Stimulated activated naive CD8-positive, alpha-beta T cell treated with anti-CD3 and anti-CD28 coated beads, Interleukin-15, Interleukin-2, amounts not matched to agents 100 U/mL and 50 U/mL, for 24 hours (primary cell): ENCODE results near the gene MFAP5.
A peak's percentile ranks its signal among the peaks of the same experiment; 100 is the strongest.
"Not testable (repeated sequence)": the region's sequence is repeated elsewhere in the genome, so short reads cannot be mapped to it uniquely, and the experiment has no call there.

Experiments
- ATAC-seq: fragments of 150-1000 bp; cut with Tn5 transposase; one replicate; pipeline ENCODE4 v1.10.0; 2021
- DNase-seq: peaks from one replicate; pipeline ENCODE4 v3.0.0; 2021

The MFAP5 gene

GRCh38 chr12:8629486-8630033, 33.1 kb downstream of the MFAP5 start:
- peak; percentile 32 for ATAC-seq
- no peak for DNase-seq

- ATAC-seq: no peak
- DNase-seq: no peak
These were observed 33.9 kb downstream of the MFAP5 start for GRCh38 chr12:8628731-8629130.

GRCh38 chr12:8624750-8625149, 37.9 kb downstream of the MFAP5 start:
- not testable (repeated sequence) for ATAC-seq, DNase-seq

- DNase-seq: no peak
- no peak for ATAC-seq
These were observed 40.0 kb downstream of the MFAP5 start for GRCh38 chr12:8622646-8623045.

- ATAC-seq (no peak), DNase-seq (no peak)
These were observed 47.4 kb downstream of the MFAP5 start for GRCh38 chr12:8615206-8615605.

- ATAC-seq, DNase-seq: not testable (repeated sequence)
These were observed 48.7 kb downstream of the MFAP5 start for GRCh38 chr12:8613881-8614280.

GRCh38 chr12:8612629-8613028, 50.0 kb downstream of the MFAP5 start, which contains the start of gene AICDA:
Gene AICDA (minus strand): TSS chr12:8612859. CDS start chr12:8612767, 92 bp downstream.
- ATAC-seq (no peak), DNase-seq (no peak)

- DNase-seq: no peak
- no peak for ATAC-seq
These were observed 53.5 kb downstream of the MFAP5 start for GRCh38 chr12:8609061-8609570.

- no peak for DNase-seq
- no peak for ATAC-seq
These were observed 55.7 kb downstream of the MFAP5 start for GRCh38 chr12:8606890-8607289.

- no peak for ATAC-seq
- DNase-seq: no peak
These were observed 57.6 kb downstream of the MFAP5 start for GRCh38 chr12:8605057-8605456.

GRCh38 chr12:8603856-8604255, 58.8 kb downstream of the MFAP5 start:
- ATAC-seq: no peak

GRCh38 chr12:8603286-8603685, 59.3 kb downstream of the MFAP5 start:
- DNase-seq (no peak), ATAC-seq (no peak)

More at GRCh38 chr12:8603856-8604255, 58.8 kb downstream of the MFAP5 start:
- DNase-seq: no peak

- no peak for DNase-seq
- ATAC-seq: no peak
These were observed 66.1 kb downstream of the MFAP5 start for GRCh38 chr12:8596561-8596960.
